ENCODE results near the gene ARMC3. TPM values are rescaled to one million over a fixed set of nuclear protein-coding genes. Genes with fewer than 3 reads are reported as not detected.

ARMC3 gene
- polyA plus RNA-seq, 1 donor from 2014 or later: 0.22 TPM

DNA sequence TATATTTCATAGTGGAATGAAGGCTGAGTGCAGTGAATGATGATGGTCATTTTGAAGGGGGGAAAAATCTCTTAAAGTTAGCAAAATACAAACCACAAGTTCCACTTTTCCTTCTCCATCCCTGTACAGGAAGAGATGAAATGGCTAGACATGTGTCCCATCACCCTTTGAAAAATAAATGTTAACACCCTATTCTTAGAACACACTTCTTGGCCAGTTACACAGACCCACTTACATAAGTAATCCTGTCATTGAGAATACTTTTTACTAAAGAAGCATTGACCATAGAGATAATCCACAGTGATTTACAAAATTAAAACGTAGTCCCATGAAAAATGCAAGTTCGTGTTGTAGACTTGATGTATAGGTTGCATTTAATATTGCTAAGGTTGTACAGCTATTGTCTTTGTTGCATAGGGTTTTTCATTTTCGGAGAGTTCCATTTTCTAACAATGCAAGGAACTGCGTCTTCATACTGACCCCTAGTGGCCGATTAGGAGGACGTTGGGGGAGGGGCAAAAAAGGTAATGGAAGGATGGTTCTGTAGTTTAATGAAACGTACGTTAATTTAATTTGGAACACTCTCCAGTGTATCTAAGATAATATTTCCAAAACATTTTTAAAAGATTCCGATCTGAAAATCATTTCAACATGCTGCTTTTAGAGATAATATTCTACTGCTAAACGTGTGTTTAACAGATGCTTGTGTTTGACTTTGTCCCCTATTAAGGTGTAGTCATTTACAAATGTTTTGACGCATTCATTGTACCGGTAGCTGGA, 60.9 kb downstream of the ARMC3 start:
- H3F3A ChIP-seq (ENCODE audit: insufficient read depth, low read length, poor library complexity, severe bottlenecking): no peaks in the 10 kb centered on the region
- no peaks in the 10 kb centered on the region for H3K27me3 ChIP-seq (ENCODE audit: insufficient read depth, low read depth, low read length)
- no peaks in the 10 kb centered on the region for H3K36me3 ChIP-seq (ENCODE audit: insufficient read depth, low read length)
- no peak overlapping the region for H3K4me2 ChIP-seq (ENCODE audit: low read length)
- no peak overlapping the region for H2AFZ ChIP-seq (ENCODE audit: low read depth, low read length)
- TF ChIP-seq, protein P1, sequence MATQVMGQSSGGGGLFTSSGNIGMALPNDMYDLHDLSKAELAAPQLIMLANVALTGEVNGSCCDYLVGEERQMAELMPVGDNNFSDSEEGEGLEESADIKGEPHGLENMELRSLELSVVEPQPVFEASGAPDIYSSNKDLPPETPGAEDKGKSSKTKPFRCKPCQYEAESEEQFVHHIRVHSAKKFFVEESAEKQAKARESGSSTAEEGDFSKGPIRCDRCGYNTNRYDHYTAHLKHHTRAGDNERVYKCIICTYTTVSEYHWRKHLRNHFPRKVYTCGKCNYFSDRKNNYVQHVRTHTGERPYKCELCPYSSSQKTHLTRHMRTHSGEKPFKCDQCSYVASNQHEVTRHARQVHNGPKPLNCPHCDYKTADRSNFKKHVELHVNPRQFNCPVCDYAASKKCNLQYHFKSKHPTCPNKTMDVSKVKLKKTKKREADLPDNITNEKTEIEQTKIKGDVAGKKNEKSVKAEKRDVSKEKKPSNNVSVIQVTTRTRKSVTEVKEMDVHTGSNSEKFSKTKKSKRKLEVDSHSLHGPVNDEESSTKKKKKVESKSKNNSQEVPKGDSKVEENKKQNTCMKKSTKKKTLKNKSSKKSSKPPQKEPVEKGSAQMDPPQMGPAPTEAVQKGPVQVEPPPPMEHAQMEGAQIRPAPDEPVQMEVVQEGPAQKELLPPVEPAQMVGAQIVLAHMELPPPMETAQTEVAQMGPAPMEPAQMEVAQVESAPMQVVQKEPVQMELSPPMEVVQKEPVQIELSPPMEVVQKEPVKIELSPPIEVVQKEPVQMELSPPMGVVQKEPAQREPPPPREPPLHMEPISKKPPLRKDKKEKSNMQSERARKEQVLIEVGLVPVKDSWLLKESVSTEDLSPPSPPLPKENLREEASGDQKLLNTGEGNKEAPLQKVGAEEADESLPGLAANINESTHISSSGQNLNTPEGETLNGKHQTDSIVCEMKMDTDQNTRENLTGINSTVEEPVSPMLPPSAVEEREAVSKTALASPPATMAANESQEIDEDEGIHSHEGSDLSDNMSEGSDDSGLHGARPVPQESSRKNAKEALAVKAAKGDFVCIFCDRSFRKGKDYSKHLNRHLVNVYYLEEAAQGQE (IDR thresholded peaks at IDR 0.05; ENCODE audit: borderline replicate concordance): no peak
- TF ChIP-seq, protein P2, sequence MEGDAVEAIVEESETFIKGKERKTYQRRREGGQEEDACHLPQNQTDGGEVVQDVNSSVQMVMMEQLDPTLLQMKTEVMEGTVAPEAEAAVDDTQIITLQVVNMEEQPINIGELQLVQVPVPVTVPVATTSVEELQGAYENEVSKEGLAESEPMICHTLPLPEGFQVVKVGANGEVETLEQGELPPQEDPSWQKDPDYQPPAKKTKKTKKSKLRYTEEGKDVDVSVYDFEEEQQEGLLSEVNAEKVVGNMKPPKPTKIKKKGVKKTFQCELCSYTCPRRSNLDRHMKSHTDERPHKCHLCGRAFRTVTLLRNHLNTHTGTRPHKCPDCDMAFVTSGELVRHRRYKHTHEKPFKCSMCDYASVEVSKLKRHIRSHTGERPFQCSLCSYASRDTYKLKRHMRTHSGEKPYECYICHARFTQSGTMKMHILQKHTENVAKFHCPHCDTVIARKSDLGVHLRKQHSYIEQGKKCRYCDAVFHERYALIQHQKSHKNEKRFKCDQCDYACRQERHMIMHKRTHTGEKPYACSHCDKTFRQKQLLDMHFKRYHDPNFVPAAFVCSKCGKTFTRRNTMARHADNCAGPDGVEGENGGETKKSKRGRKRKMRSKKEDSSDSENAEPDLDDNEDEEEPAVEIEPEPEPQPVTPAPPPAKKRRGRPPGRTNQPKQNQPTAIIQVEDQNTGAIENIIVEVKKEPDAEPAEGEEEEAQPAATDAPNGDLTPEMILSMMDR (IDR thresholded peaks at IDR 0.05; ENCODE audit: poor library complexity, severe bottlenecking): peak; percentile 96
- no peak for TF ChIP-seq EZH2 (IDR thresholded peaks at IDR 0.05; ENCODE audit: borderline replicate concordance, insufficient read depth, low read length, poor library complexity, severe bottlenecking)
- no peak for TF ChIP-seq MXI1 (conservative IDR thresholded peaks at IDR 0.05; ENCODE audit: poor library complexity, severe bottlenecking)
- TF ChIP-seq TAF1 (IDR thresholded peaks at IDR 0.05; ENCODE audit: low read depth): no peak
- TF ChIP-seq RAD21 (conservative IDR thresholded peaks at IDR 0.05): peak; percentile 94
- no peak for TF ChIP-seq POLR2AphosphoS5 (IDR thresholded peaks at IDR 0.05)
- no peak for TF ChIP-seq EP300 (conservative IDR thresholded peaks at IDR 0.05; ENCODE audit: poor library complexity, severe bottlenecking)
- TF ChIP-seq SMC3 (conservative IDR thresholded peaks at IDR 0.05; ENCODE audit: poor library complexity): peak; percentile 87
- no peaks in the 10 kb centered on the region for H4K20me1 ChIP-seq (ENCODE audit: insufficient read depth)
- peak overlapping the region; percentile 25 for H3K4me3 ChIP-seq (ENCODE audit: low read length)
- no peaks in the 10 kb centered on the region for H3K9me3 ChIP-seq (ENCODE audit: low read length)
- no peak overlapping the region for H3K9ac ChIP-seq (ENCODE audit: low read length)
- H3K79me2 ChIP-seq (replicated peaks; ENCODE audit: insufficient read depth, low read length): no peaks in the 10 kb centered on the region
- H3K9me2 ChIP-seq (ENCODE audit: insufficient read depth, low read length): no peaks in the 10 kb centered on the region
- no peak overlapping the region for H3K27ac ChIP-seq (ENCODE audit: low read length)

DNA sequence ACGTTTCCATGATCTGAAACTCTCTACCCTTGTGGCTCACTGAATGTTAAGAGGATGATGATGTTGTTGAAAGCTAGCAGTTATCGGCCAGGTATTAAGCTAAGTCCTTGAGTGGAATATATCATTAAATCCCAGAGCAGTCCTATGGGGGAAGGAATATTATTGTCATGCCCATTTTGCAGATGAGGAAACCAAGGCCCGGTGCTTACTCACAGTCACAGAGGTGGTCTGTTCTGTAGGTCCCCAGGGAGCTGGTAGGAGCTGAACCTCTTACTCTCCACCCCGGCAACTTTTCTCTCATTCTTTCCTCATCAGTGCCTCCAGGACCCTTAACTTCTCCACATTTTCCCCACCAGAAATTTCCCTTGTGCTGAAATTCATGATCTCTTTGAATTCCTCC, 62.6 kb downstream of the ARMC3 start:
- Histone ChIP-seq H3K9me2 (ENCODE audit: insufficient read depth, low read length) (no peaks in the 10 kb centered on the region), H2AFZ (ENCODE audit: low read depth, low read length) (no peak overlapping the region), H3K9ac (ENCODE audit: low read length) (no peak overlapping the region), H3K79me2 (replicated peaks; ENCODE audit: insufficient read depth, low read length) (no peaks in the 10 kb centered on the region), H3K4me3 (ENCODE audit: low read length) (no peak overlapping the region), H3K27ac (ENCODE audit: low read length) (no peak overlapping the region), H3K9me3 (ENCODE audit: low read length) (no peaks in the 10 kb centered on the region), H3K36me3 (ENCODE audit: insufficient read depth, low read length) (no peaks in the 10 kb centered on the region), H3F3A (ENCODE audit: insufficient read depth, low read length, poor library complexity, severe bottlenecking) (no peaks in the 10 kb centered on the region), H4K20me1 (ENCODE audit: insufficient read depth) (no peaks in the 10 kb centered on the region), H3K27me3 (ENCODE audit: insufficient read depth, low read depth, low read length) (no peaks in the 10 kb centered on the region), H3K4me2 (ENCODE audit: low read length) (no peak overlapping the region)
- TF ChIP-seq EP300 (conservative IDR thresholded peaks at IDR 0.05; ENCODE audit: poor library complexity, severe bottlenecking) (no peak), RAD21 (conservative IDR thresholded peaks at IDR 0.05) (no peak), SMC3 (conservative IDR thresholded peaks at IDR 0.05; ENCODE audit: poor library complexity) (no peak), EZH2 (IDR thresholded peaks at IDR 0.05; ENCODE audit: borderline replicate concordance, insufficient read depth, low read length, poor library complexity, severe bottlenecking) (no peak), POLR2AphosphoS5 (IDR thresholded peaks at IDR 0.05) (no peak), MXI1 (conservative IDR thresholded peaks at IDR 0.05; ENCODE audit: poor library complexity, severe bottlenecking) (no peak), TAF1 (IDR thresholded peaks at IDR 0.05; ENCODE audit: low read depth) (no peak)
- TF ChIP-seq, protein P1 (IDR thresholded peaks at IDR 0.05; ENCODE audit: borderline replicate concordance): no peak
- TF ChIP-seq, protein P2 (IDR thresholded peaks at IDR 0.05; ENCODE audit: poor library complexity, severe bottlenecking): no peak
